GM15510 (cell line): Measurements from ENCODE around the gene ZNF391.

Experiments
- POLR2A ChIP-seq: IDR thresholded peaks from 3 replicates; pipeline ENCODE4 v1.6.1; 2011; ENCODE audit warnings: borderline replicate concordance; ENCODE audit not compliant: insufficient read length; ENCODE audit errors: extremely low read depth

Gene ZNF391

GRCh38 chr6:27452496-27452897, 63.9 kb downstream of the ZNF391 start:
- no peak for TF ChIP-seq POLR2A
